HepG2 (cell line): Measurements from ENCODE around the gene PCSK5. TPM values are rescaled to one million over a fixed set of nuclear protein-coding genes. Genes with fewer than 3 reads are reported as not detected.

ENCODE experiments used
- ATAC-seq: fragments of 200-7000 bp; cut with Tn5 transposase; 3 replicates; pipeline ENCODE4 v1.9.1; 2020; ENCODE audit warnings: mild to moderate bottlenecking, moderate library complexity
- BruUV-seq: library from RNA; stranded (reverse); fragments of 400-500 nt; replicated peaks from 2 replicates; lab custom pipeline; 2021; lab: Mats Ljungman, UMichigan
- CTCF ChIA-PET: fragments of 300-600 bp; formaldehyde crosslinking; extraction: SDS; loops from one replicate; lab custom pipeline; 2021; ENCODE audit warnings: low total read pairs, inconsistent platforms, low intra/inter-chr PET ratio; lab: Yijun Ruan, JAX
- POLR2A ChIA-PET: fragments of 350-600 bp; sonication (Branson Sonifier 250); formaldehyde crosslinking; loops from one replicate; lab custom pipeline; 2020; ENCODE audit warnings: antibody characterized with exemption, inconsistent platforms; lab: Yijun Ruan, JAX
- DNase-seq: peaks from one replicate; pipeline ENCODE4 v3.0.0-alpha.2; 2015; ENCODE audit warnings: low spot score
- FAIRE-seq: peaks from 3 replicates; lab custom pipeline; 2011; peaks lifted over from hg19 to GRCh38; lab: Jason Lieb, UNC
- H2AFZ ChIP-seq: one replicate; pipeline ENCODE4 v1.6.1; 2011; ENCODE audit warnings: low read length, inconsistent platforms
- H3K27ac ChIP-seq: fragments of 300-600 bp; 3 replicates; pipeline ENCODE4 v1.8.0; 2011; ENCODE audit warnings: mixed run types, mild to moderate bottlenecking, mixed read lengths, low read length, inconsistent platforms; ENCODE audit not compliant: insufficient read depth; ENCODE audit errors: extremely low read length
- H3K27me3 ChIP-seq, 2 experiments: fragments of 200-600 bp in 1 of 2; 2 replicates in 1 of 2; 3 replicates in 1 of 2; pipeline versions ENCODE4 v1.6.0 to v1.8.0; 2011; ENCODE audit warnings: low read length in 2 of 2, mild to moderate bottlenecking in 2 of 2, moderate library complexity in 2 of 2, inconsistent platforms in 1 of 2; ENCODE audit not compliant: insufficient read depth in 2 of 2, control insufficient read depth in 1 of 2
- H3K36me3 ChIP-seq, 2 experiments: fragments of 200-600 bp in 1 of 2; replicated peaks in 1 of 2; 2 replicates in 1 of 2; 3 replicates in 1 of 2; pipeline versions ENCODE4 v1.5.1 to v1.8.0; 2011; ENCODE audit warnings: low read length in 2 of 2, inconsistent platforms in 1 of 2; ENCODE audit not compliant: insufficient read depth in 2 of 2, control insufficient read depth in 1 of 2
- H3K4me1 ChIP-seq: 2 replicates; pipeline ENCODE4 v1.5.1; 2012; ENCODE audit warnings: low read length, inconsistent platforms; ENCODE audit not compliant: insufficient read depth
- H3K4me2 ChIP-seq: 2 replicates; pipeline ENCODE4 v1.6.0; 2011; ENCODE audit warnings: low read depth, low read length, inconsistent platforms
- H3K4me3 ChIP-seq, 3 experiments: fragments of 200-600 bp in 1 of 3; sonication (generic), shearing (Covaris generic) in 1 of 3; replicated peaks in 1 of 3; 2 replicates each; pipeline ENCODE4 v1.5.1; 2011 to 2016; ENCODE audit warnings: low read length in 3 of 3, inconsistent platforms in 2 of 3, low read depth in 2 of 3, mild to moderate bottlenecking in 2 of 3, control low read depth in 1 of 3, mixed read lengths in 1 of 3; ENCODE audit not compliant: insufficient read depth in 1 of 3
- H3K79me2 ChIP-seq: one replicate; pipeline ENCODE4 v1.6.1; 2011; ENCODE audit warnings: low read length, inconsistent platforms; ENCODE audit not compliant: insufficient read depth
- H3K9ac ChIP-seq: 2 replicates; pipeline ENCODE4 v1.6.0; 2011; ENCODE audit warnings: mild to moderate bottlenecking, low read depth, low read length, inconsistent platforms; ENCODE audit not compliant: insufficient read depth
- H3K9me3 ChIP-seq: 2 replicates; pipeline ENCODE4 v1.5.1; 2012; ENCODE audit warnings: mild to moderate bottlenecking, low read length
- H4K20me1 ChIP-seq: 2 replicates; pipeline ENCODE4 v1.6.0; 2011; ENCODE audit warnings: inconsistent platforms, mild to moderate bottlenecking, low read length, moderate library complexity; ENCODE audit not compliant: insufficient read depth
- ASH2L ChIP-seq: fragments of 300-600, 200-600 bp; sonication (generic); IDR thresholded peaks from 2 replicates; pipeline ENCODE4 v1.7.0; 2017; ENCODE audit warnings: low read depth, mild to moderate bottlenecking, moderate library complexity, mixed read lengths, low read length; ENCODE audit not compliant: insufficient read length
- MAFF ChIP-seq: IDR thresholded peaks from 2 replicates; pipeline ENCODE4 v1.6.1; 2011; ENCODE audit warnings: low read depth, low read length, improper control_type of control experiment
- PRDM10 ChIP-seq: sonication (generic); formaldehyde crosslinking; IDR thresholded peaks from 2 replicates; pipeline ENCODE4 v1.4.0; 2020; ENCODE audit warnings: low read depth, missing genetic modification reagents
- RAD51 ChIP-seq: fragments of 450-650 bp; IDR thresholded peaks from 2 replicates; pipeline ENCODE4 v1.6.1; 2016; ENCODE audit warnings: borderline replicate concordance
- RARG ChIP-seq: sonication (generic); formaldehyde crosslinking; IDR thresholded peaks from 2 replicates; pipeline ENCODE4 v1.4.0; 2020; ENCODE audit warnings: low read depth, mild to moderate bottlenecking, missing genetic modification reagents
- TBX2 ChIP-seq: sonication (generic); formaldehyde crosslinking; IDR thresholded peaks from 2 replicates; pipeline ENCODE4 v1.5.0; 2020; ENCODE audit warnings: missing genetic modification reagents, mild to moderate bottlenecking, borderline replicate concordance
- TEAD3 ChIP-seq: optimal IDR thresholded peaks from 2 replicates; pipeline ENCODE3; 2016; ENCODE audit warnings: borderline replicate concordance
- ZBTB44 ChIP-seq: sonication (generic); formaldehyde crosslinking; IDR thresholded peaks from 2 replicates; pipeline ENCODE4 v1.4.0; 2020; ENCODE audit warnings: missing genetic modification reagents
- ZNF121 ChIP-seq: sonication (generic); formaldehyde crosslinking; IDR thresholded peaks from 2 replicates; pipeline ENCODE4 v1.5.0; 2020; ENCODE audit warnings: mild to moderate bottlenecking, missing genetic modification reagents
- ZNF230 ChIP-seq: sonication (generic); formaldehyde crosslinking; IDR thresholded peaks from 2 replicates; pipeline ENCODE4 v1.4.0; 2020; ENCODE audit warnings: mild to moderate bottlenecking, missing genetic modification reagents
- ZNF549 ChIP-seq: sonication (generic); formaldehyde crosslinking; IDR thresholded peaks from 2 replicates; pipeline ENCODE4 v1.5.0; 2020; ENCODE audit warnings: missing genetic modification reagents
- ZNF780A ChIP-seq: sonication (generic); formaldehyde crosslinking; IDR thresholded peaks from 2 replicates; pipeline ENCODE4 v1.8.0; 2022; ENCODE audit warnings: mild to moderate bottlenecking, missing genetic modification reagents, moderate library complexity
- ZSCAN22 ChIP-seq: sonication (generic); formaldehyde crosslinking; IDR thresholded peaks from 2 replicates; pipeline ENCODE4 v1.4.0; 2020; ENCODE audit warnings: mild to moderate bottlenecking, missing genetic modification reagents
- WGBS: methylation state at CpG from one replicate; pipeline ENCODE4 v1.1.6; 2017; ENCODE audit warnings: low lambda C conversion rate; 5-methylcytosine and 5-hydroxymethylcytosine counted together
- in situ Hi-C: cut with HindIII; loops from 2 replicates; pipeline ENCODE4 v1.10.0; 2017; ENCODE audit warnings: low pct_unique_long_range_greater_than_20kb; ENCODE audit not compliant: extremely low pct_ligation_motif_present
- intact Hi-C: fragments of 100-400 bp; cut with micrococcal nuclease; formaldehyde crosslinking; loops from one replicate; pipeline ENCODE4 v1.10.0; 2022; ENCODE audit not compliant: unreplicated experiment
- polyA plus RNA-seq, 8 experiments: library from polyadenylated mRNA; depleted of rRNA in 3 of 8; stranded (reverse) in 7 of 8; unstranded in 1 of 8; fragments of >200 nt; fragmentation: Illumina TruSeq in 4 of 8; extraction: Trizol in 4 of 8; gene quantifications; 2 replicates each; pipeline versions ENCODE4 v1.2.1 to v1.2.3, GENCODE V29; 2011 to 2016; ENCODE audit warnings: low read depth in 4 of 8, missing spikeins in 1 of 8, mixed read lengths in 1 of 8; ENCODE audit not compliant: insufficient read depth in 1 of 8
- total RNA-seq, 5 experiments: library from RNA; depleted of rRNA; stranded (reverse); fragments of >200 nt; fragmentation: Illumina TruSeq; extraction: Trizol; gene quantifications; 2 replicates each; pipeline ENCODE4 v1.2.3, GENCODE V29; 2016; ENCODE audit warnings: low read depth in 1 of 5

The PCSK5 gene
- total and polyA plus RNA-seq, 2 of the 13 experiments (the other 11 are each of a cell fraction or from before 2014, with no cell fraction given), result 0.55 to 0.66 TPM

GRCh38 chr9:76153902-76154629, 263.6 kb downstream of the PCSK5 start:
- DNase-seq (no peak), FAIRE-seq (no peak), ATAC-seq (no peak)
- no peak overlapping the region for H3K27ac ChIP-seq
- ChIA-PET POLR2A (no interaction called here), CTCF (no interaction called here)
- no peaks in the 10 kb centered on the region for H3K36me3 ChIP-seq
- no peaks in the 10 kb centered on the region for H3K27me3 ChIP-seq
- TF ChIP-seq ZNF121 (CRISPR knock-in tag) (no peak), RARG (CRISPR knock-in tag) (no peak), PRDM10 (CRISPR knock-in tag) (no peak)
- intact Hi-C loops, result no loop called here
- no peak overlapping the region for H3K4me3 ChIP-seq
- no peak overlapping the region for H3K4me2 ChIP-seq
- H3K9ac ChIP-seq, result no peak overlapping the region
- no peak overlapping the region for H2AFZ ChIP-seq
- no peaks in the 10 kb centered on the region for H3K79me2 ChIP-seq
- BruUV-seq, result no TSS peak
- in situ Hi-C loops, result no loop called here
- 22% methylated on average over 8 of the region's 8 CpGs for WGBS
- H3K4me1 ChIP-seq, result no peaks in the 10 kb centered on the region
- H3K9me3 ChIP-seq, result no peaks in the 10 kb centered on the region
- no peaks in the 10 kb centered on the region for H4K20me1 ChIP-seq

- Histone ChIP-seq H3K9me3 (no peaks in the 10 kb centered on the region), H3K4me3 (no peak overlapping the region), H4K20me1 (no peaks in the 10 kb centered on the region), H3K4me2 (no peak overlapping the region), H3K27ac (no peak overlapping the region), H3K4me1 (no peaks in the 10 kb centered on the region), H3K27me3 (no peaks in the 10 kb centered on the region), H2AFZ (no peak overlapping the region), H3K9ac (no peak overlapping the region), H3K36me3 (no peaks in the 10 kb centered on the region), H3K79me2 (no peaks in the 10 kb centered on the region)
- no TSS peak for BruUV-seq
- ChIA-PET CTCF (no interaction called here), POLR2A (no interaction called here)
- intact Hi-C loops, result no loop called here
- in situ Hi-C loops, result no loop called here
- ATAC-seq (no peak), DNase-seq (no peak), FAIRE-seq (no peak)
- WGBS, result 10% methylated on average over 1 of the region's 1 CpG
- TF ChIP-seq ASH2L, result no peak
- TF ChIP-seq RAD51, result no peak
- TF ChIP-seq ZBTB44, result no peak
- no peak for TF ChIP-seq ZNF780A (CRISPR knock-in tag)
- TF ChIP-seq TEAD3 (CRISPR knock-in tag), result no peak
- no peak for TF ChIP-seq ZNF549
- TF ChIP-seq TBX2 (CRISPR knock-in tag), result no peak
- no peak for TF ChIP-seq ZNF230 (CRISPR knock-in tag)
- no peak for TF ChIP-seq ZSCAN22 (CRISPR knock-in tag)
- no peak for TF ChIP-seq MAFF
These were observed 264.9 kb downstream of the PCSK5 start for GRCh38 chr9:76155361-76155760.
